ENCODE data around the gene ZFYVE28. TPM values are rescaled to one million over a fixed set of nuclear protein-coding genes. Genes with fewer than 3 reads are reported as not detected.

ZFYVE28 gene
- total and polyA plus RNA-seq, 10 of the 15 experiments (the other 5 are each of a cell fraction or from before 2014, with no cell fraction given), result 0.06 to 1.9 (median 0.22) TPM; not detected in 1

- no peaks in the 10 kb centered on the region for H3K9me3 ChIP-seq (replicated peaks; ENCODE audit: control insufficient read depth, insufficient read depth, low read length)
- H3K79me2 ChIP-seq (ENCODE audit: control insufficient read depth, insufficient read depth, low read length), result no peaks in the 10 kb centered on the region
- no peak overlapping the region for H3K4me2 ChIP-seq (ENCODE audit: control insufficient read depth, insufficient read depth)
- ChIA-PET POLR2A (interaction anchor here (1.7 kb wide), 1 partner anchor 11 kb away, joined by 4 read pairs; the partner anchor contains the start of gene MXD4), RAD21 (ENCODE audit: unreplicated experiment) (interaction anchor here (1.7 kb wide), 1 partner anchor 11 kb away, joined by 4 read pairs; the partner anchor contains the start of gene MXD4), CTCF (no interaction called here), SMC1A (ENCODE audit: uncharacterized antibody, unreplicated experiment) (no interaction called here)
- no peak overlapping the region for H3K9ac ChIP-seq (ENCODE audit: control insufficient read depth, insufficient read depth, low read length)
- no TSS peak for BruUV-seq (replicated peaks)
- no peaks in the 10 kb centered on the region for H3K27me3 ChIP-seq (replicated peaks in 1 of 2; ENCODE audit: control insufficient read depth in 2 of 2, insufficient read depth in 2 of 2, low read length in 1 of 2)
- intact Hi-C loops (cut with micrococcal nuclease; ENCODE audit: unreplicated experiment), result no loop called here
- no peak overlapping the region for H3K4me3 ChIP-seq
- H4K20me1 ChIP-seq (ENCODE audit: control insufficient read depth, insufficient read depth), result no peaks in the 10 kb centered on the region
- H3K27ac ChIP-seq (ENCODE audit: control insufficient read depth, insufficient read depth), result no peak overlapping the region
- no peak for ATAC-seq
- peaks cover 0 to 4% of the 10 kb centered on the region in 2 experiments; a peak in 1 of 4 replicates for H3K36me3 ChIP-seq (ENCODE audit: control insufficient read depth in 2 of 2, insufficient read depth in 2 of 2, low read length in 1 of 2)
- H2AFZ ChIP-seq (ENCODE audit: control insufficient read depth, low read depth, low read length), result no peak overlapping the region
- WGBS (ENCODE audit: insufficient coverage, insufficient replicate concordance, low lambda C conversion rate, missing lambda C conversion rate), result 90% methylated on average over 24 of the region's 25 CpGs
- no peaks in the 10 kb centered on the region for H3K4me1 ChIP-seq (ENCODE audit: control insufficient read depth, insufficient read depth, low read length)
- in situ Hi-C loops (cut with MboI), result no loop called here
- FAIRE-seq, result no peak
- no peak for DNase-seq (ENCODE audit: low read depth, low spot score)
- TF ChIP-seq NR2C2 (IDR thresholded peaks at IDR 0.05; ENCODE audit: borderline replicate concordance, control insufficient read depth, insufficient read length, low read depth) (no peak), ZBTB33 (IDR thresholded peaks at IDR 0.05) (no peak), KDM1A (IDR thresholded peaks at IDR 0.05; ENCODE audit: borderline replicate concordance) (no peak), CHD4 (IDR thresholded peaks at IDR 0.05) (no peak), SRF (IDR thresholded peaks at IDR 0.05; ENCODE audit: low read depth in 2 of 2, low read length in 2 of 2) (no peak), FOXM1 (IDR thresholded peaks at IDR 0.05; ENCODE audit: low read depth, low read length) (no peak), ZBTB11 (CRISPR knock-in tag; IDR thresholded peaks at IDR 0.05) (no peak), TCF7 (IDR thresholded peaks at IDR 0.05; ENCODE audit: borderline replicate concordance) (no peak), MLLT1 (IDR thresholded peaks at IDR 0.05) (no peak), ZNF384 (IDR thresholded peaks at IDR 0.05; ENCODE audit: borderline replicate concordance, low read depth, low read length) (no peak), CBFB (IDR thresholded peaks at IDR 0.05; ENCODE audit: low read depth) (no peak), NFYA (IDR thresholded peaks at IDR 0.05; ENCODE audit: borderline replicate concordance, low read depth, low read length) (no peak), SREBF1 (IDR thresholded peaks at IDR 0.05; ENCODE audit: low read length) (no peak), SMARCA5 (IDR thresholded peaks at IDR 0.05) (no peak)
Measured at GRCh38 chr4:2251073-2251794, 167.2 kb downstream of the ZFYVE28 start.

All from GM12878 (cell line).